HL-60 (cell line): ENCODE results near the gene PARD3.

Experiments used
- DNase-seq, 2 experiments: peaks; one replicate each; pipeline ENCODE4 v3.0.0-alpha.2; 2010 to 2020; ENCODE audit warnings: low read depth in 1 of 2, low spot score in 1 of 2
- H3K27ac ChIP-seq: fragments of 250-450 bp; sonication (Bioruptor Pico); replicated peaks from 2 replicates; pipeline ENCODE4 v1.5.1; 2020; ENCODE audit warnings: mild to moderate bottlenecking, moderate library complexity
- H3K27me3 ChIP-seq: fragments of 250-450 bp; sonication (Bioruptor Pico); 2 replicates; pipeline ENCODE4 v1.5.1; 2021; ENCODE audit warnings: mild to moderate bottlenecking, moderate library complexity; ENCODE audit not compliant: insufficient read depth, poor library complexity, severe bottlenecking
- H3K4me3 ChIP-seq: replicated peaks from 2 replicates; pipeline ENCODE4 v1.5.1; 2011; ENCODE audit warnings: mild to moderate bottlenecking, control low read depth, low read length; ENCODE audit not compliant: insufficient read depth
- GABPA ChIP-seq: IDR thresholded peaks from 2 replicates; pipeline ENCODE4 v1.6.1; 2012; ENCODE audit warnings: low read depth
- POLR2AphosphoS5 ChIP-seq: IDR thresholded peaks from 2 replicates; pipeline ENCODE4 v1.6.1; 2012; ENCODE audit warnings: low read depth
- REST ChIP-seq: IDR thresholded peaks from 2 replicates; pipeline ENCODE4 v1.6.1; 2012; ENCODE audit warnings: low read depth; ENCODE audit not compliant: insufficient replicate concordance
- SPI1 ChIP-seq: IDR thresholded peaks from 2 replicates; pipeline ENCODE4 v1.6.1; 2012; ENCODE audit warnings: low read depth, mild to moderate bottlenecking, borderline replicate concordance
- TF ChIP-seq, protein P1 (sequence below): IDR thresholded peaks from one replicate; pipeline ENCODE4 v1.5.1; 2011; ENCODE audit warnings: low read length, control low read depth, inconsistent platforms; ENCODE audit not compliant: insufficient read depth

Gene PARD3

DNA sequence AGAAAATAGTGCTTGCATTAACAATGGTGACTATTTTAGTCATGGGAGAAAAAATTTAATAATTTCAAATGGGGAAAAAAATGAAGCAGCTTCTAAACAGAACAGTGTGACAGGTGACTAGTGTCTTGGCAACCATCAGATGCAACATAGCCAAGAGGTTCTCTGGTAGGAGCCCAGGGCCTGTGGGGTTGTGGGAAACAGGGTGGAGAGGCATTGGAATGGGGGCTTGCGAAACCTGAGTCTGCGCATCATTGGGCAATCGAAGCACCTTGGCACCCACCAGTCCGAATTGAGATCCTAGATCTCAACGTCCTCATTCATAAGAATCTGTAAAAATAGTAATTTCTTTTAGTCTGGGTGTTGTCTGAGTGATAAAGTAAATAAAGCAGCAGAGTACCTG is 19.2 kb upstream of the PARD3 start:
- no peak overlapping the region for H3K27ac ChIP-seq
- TF ChIP-seq POLR2AphosphoS5 (no peak), SPI1 (no peak), GABPA (no peak), REST (no peak)
- TF ChIP-seq, protein P1, sequence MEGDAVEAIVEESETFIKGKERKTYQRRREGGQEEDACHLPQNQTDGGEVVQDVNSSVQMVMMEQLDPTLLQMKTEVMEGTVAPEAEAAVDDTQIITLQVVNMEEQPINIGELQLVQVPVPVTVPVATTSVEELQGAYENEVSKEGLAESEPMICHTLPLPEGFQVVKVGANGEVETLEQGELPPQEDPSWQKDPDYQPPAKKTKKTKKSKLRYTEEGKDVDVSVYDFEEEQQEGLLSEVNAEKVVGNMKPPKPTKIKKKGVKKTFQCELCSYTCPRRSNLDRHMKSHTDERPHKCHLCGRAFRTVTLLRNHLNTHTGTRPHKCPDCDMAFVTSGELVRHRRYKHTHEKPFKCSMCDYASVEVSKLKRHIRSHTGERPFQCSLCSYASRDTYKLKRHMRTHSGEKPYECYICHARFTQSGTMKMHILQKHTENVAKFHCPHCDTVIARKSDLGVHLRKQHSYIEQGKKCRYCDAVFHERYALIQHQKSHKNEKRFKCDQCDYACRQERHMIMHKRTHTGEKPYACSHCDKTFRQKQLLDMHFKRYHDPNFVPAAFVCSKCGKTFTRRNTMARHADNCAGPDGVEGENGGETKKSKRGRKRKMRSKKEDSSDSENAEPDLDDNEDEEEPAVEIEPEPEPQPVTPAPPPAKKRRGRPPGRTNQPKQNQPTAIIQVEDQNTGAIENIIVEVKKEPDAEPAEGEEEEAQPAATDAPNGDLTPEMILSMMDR = no peak

DNA sequence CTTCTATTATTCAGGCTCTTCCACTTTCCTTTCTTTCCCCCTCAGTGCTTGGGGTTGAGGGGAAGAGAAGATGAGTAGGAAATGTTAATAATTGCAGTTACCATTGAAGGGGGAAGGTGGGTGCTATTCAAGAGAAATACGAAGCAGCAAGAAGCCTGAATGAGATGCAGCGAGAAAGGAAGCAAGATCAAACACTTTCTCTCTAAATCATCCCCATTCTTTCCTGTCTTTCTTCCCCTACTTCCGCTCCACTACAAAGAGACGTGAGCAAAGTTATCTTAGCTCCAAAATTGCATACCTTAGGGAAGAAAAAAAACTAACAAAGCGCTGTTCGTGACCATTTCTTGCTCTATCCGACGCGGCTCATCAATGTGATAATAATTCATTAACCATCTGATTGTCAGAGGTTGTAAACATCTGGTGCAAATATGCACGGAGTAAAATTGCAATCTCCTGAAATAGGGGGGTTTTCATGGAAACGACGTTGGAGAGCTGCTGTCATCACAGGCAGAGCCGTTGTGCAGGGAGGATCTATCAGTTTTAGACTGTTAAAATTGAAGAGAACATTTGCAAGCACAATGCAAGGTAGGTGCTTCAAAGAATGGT is 15.2 kb upstream of the PARD3 start:
- no peaks in the 10 kb centered on the region for H3K27me3 ChIP-seq
- H3K4me3 ChIP-seq = no peak overlapping the region
- no peak overlapping the region for H3K27ac ChIP-seq
- no peak for DNase-seq
- no peak for TF ChIP-seq GABPA

More for the DNA sequence above, 19.2 kb upstream of the PARD3 start:
- H3K4me3 ChIP-seq = no peak overlapping the region
- no peaks in the 10 kb centered on the region for H3K27me3 ChIP-seq
- DNase-seq = no peak

- no peak for DNase-seq
- no peak overlapping the region for H3K27ac ChIP-seq
- TF ChIP-seq, protein P1 = no peak
- no peak for TF ChIP-seq REST
- no peak for TF ChIP-seq GABPA
- no peak for TF ChIP-seq SPI1
- no peak for TF ChIP-seq POLR2AphosphoS5
- H3K4me3 ChIP-seq = no peak overlapping the region
- no peaks in the 10 kb centered on the region for H3K27me3 ChIP-seq
These were observed 12.0 kb upstream of the PARD3 start for GRCh38 chr10:34826857-34827766.

- Histone ChIP-seq H3K27me3 (no peaks in the 10 kb centered on the region), H3K4me3 (no peak overlapping the region), H3K27ac (no peak overlapping the region)
- TF ChIP-seq POLR2AphosphoS5 (no peak), GABPA (no peak), SPI1 (no peak)
- TF ChIP-seq, protein P1 = no peak
- no peak for DNase-seq
These were observed 11.1 kb upstream of the PARD3 start for GRCh38 chr10:34826221-34826620.
